Endothelial cell of coronary artery (primary cell): ENCODE measurements around the gene CEACAM16. TPM values are rescaled to one million over a fixed set of nuclear protein-coding genes. Genes with fewer than 3 reads are reported as not detected.

ENCODE experiments used
- total RNA-seq: library from RNA; depleted of rRNA; stranded (reverse); fragments of >200 nt; gene quantifications from 2 replicates; pipeline ENCODE4 v1.2.3, GENCODE V29; 2014

CEACAM16 gene, protein sequence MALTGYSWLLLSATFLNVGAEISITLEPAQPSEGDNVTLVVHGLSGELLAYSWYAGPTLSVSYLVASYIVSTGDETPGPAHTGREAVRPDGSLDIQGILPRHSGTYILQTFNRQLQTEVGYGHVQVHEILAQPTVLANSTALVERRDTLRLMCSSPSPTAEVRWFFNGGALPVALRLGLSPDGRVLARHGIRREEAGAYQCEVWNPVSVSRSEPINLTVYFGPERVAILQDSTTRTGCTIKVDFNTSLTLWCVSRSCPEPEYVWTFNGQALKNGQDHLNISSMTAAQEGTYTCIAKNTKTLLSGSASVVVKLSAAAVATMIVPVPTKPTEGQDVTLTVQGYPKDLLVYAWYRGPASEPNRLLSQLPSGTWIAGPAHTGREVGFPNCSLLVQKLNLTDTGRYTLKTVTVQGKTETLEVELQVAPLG
- total RNA-seq = 0.09 TPM in 1 of 2 replicates, not detected in the other

DNA sequence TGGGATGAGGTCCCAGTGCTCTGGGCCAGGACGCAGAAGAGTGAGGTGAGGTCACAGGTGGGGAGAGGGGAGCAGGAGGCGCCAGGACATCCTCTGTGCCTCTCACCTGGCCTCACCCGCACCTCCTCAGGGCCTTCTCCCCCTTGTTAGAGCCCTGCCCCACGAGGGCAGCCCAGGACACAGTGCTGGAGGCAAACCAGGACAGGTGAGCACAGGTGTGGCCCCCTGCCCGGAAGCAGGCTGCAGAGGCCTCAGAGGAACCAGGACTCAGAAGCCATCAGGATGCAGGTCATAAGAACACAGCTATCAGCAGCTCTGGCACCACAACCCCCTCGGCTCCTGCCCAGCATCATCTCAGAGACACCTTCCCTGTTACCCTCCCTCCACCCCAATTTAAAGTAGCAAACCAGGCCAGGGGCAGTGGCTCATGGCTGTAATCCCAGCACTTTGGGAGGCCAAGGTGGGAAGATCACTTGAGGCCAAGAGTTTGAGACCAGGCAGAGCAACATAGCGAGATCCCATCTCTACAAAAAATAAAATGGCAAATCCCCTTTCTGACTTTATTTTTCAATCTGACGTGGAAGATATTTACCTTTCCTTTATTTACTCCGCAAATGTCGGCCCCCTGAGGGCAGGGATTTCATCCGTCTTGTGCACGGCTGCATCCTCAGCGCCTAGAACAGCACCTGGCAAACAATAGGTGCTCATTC, at the start of gene CEACAM16:
CEACAM16 (plus strand) TSS at position 660 of the 710 bp plus-strand sequence. CDS start 2,306 bp downstream, outside the sequence.

DNA sequence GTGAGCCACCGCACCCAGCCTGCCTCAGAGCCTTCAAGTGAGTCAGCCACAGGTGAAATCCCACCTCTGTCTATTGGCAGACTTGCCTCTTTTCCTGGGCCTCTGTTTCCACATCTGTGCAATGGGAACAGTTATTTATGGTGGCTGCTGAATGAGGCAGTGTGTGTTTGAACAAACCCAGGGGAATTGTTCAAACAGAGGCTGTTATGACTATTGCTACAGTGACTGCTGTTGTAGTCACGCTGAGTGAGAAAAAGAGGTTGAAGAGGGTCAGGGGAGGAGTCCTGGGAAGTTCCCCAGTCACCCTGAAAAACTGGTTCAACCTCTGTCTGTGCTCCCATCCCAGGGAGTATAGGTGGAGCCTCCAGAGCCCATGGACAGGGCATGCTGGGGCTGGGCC, 27.6 kb upstream of the CEACAM16 start, which contains the start of gene CEACAM19:
CEACAM19 (plus strand) TSS at position 83 of the 400 bp plus-strand sequence. CDS start 450 bp downstream, outside the sequence.

DNA sequence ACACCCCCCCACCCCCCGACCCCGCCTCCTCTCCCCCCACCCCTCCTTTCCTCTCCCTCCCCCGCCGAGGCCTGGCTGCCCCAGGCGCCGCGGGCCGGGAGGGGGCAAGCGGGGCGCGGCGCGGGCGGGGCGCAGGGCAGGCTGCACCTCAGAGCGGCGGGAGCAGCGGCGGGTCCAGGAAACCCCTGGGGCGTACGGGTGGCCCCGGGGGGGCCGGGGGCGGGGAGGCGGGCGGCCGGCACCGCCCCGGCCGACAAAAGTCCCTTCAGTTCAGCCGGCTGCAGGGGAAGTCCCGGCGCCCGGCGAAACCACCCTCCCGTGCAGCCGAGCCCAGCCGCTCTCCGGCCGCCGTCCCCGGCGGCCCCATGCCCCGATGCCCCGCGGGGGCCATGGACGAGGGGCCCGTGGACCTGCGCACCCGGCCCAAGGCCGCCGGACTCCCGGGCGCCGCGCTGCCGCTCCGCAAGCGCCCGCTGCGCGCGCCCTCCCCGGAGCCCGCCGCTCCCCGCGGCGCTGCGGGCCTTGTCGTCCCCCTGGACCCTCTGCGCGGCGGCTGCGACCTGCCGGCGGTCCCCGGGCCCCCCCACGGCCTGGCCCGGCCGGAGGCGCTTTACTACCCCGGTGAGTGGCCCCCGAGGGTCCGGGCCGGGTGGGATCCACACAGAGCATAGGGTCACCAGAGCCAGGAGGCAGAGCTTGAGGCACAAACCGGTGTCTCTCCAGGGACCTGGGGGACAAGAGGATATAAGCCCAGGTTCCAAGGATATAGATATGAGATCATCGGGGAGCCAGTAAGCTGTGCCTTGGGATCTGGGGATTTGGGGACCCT, 49.7 kb downstream of the CEACAM16 start, which contains the start of gene BCL3:
BCL3 (plus strand) TSS at position 283 of the 829 bp plus-strand sequence; CDS start at position 366, 83 bp downstream.

Other genes with a start within 250 kb of the CEACAM16 start
- gene ZNF180, start 198.6 kb upstream of the CEACAM16 start, total RNA-seq = 7.3 and 7.9 TPM in 2 replicates
- gene CEACAM20, start 169.5 kb upstream of the CEACAM16 start, total RNA-seq = 0.09 TPM in 1 of 2 replicates, not detected in the other
- 0.27 and 0.28 TPM in 2 replicates for gene IGSF23, start 85.6 kb upstream of the CEACAM16 start, total RNA-seq
- 113 and 246 TPM in 2 replicates for gene PVR, start 55.2 kb upstream of the CEACAM16 start, total RNA-seq
- gene CEACAM19, start 27.7 kb upstream of the CEACAM16 start, total RNA-seq = 1.3 and 1.5 TPM in 2 replicates
- gene BCL3, start 49.6 kb downstream of the CEACAM16 start, total RNA-seq = 2.2 and 7.0 TPM in 2 replicates
- not detected in 2 replicates for gene CBLC, start 78.7 kb downstream of the CEACAM16 start, total RNA-seq
- gene BCAM, start 110.0 kb downstream of the CEACAM16 start, total RNA-seq = 15.7 and 21.9 TPM in 2 replicates
- gene NECTIN2, start 147.1 kb downstream of the CEACAM16 start, total RNA-seq = 90.7 and 110 TPM in 2 replicates
- 44.8 and 73.0 TPM in 2 replicates for gene TOMM40, start 192.1 kb downstream of the CEACAM16 start, total RNA-seq
- 0.28 and 0.81 TPM in 2 replicates for gene APOE, start 206.6 kb downstream of the CEACAM16 start, total RNA-seq
- gene APOC1, start 215.5 kb downstream of the CEACAM16 start, total RNA-seq = 0.28 and 0.72 TPM in 2 replicates
- gene APOC4, start 243.1 kb downstream of the CEACAM16 start, total RNA-seq = not detected in 2 replicates
- gene APOC2, start 246.9 kb downstream of the CEACAM16 start, total RNA-seq = not detected in 2 replicates